Measurements from ENCODE around the gene AFDN.
"Not testable (repeated sequence)": the region's sequence is repeated elsewhere in the genome, so short reads cannot be mapped to it uniquely, and the experiment has no call there.

DNA sequence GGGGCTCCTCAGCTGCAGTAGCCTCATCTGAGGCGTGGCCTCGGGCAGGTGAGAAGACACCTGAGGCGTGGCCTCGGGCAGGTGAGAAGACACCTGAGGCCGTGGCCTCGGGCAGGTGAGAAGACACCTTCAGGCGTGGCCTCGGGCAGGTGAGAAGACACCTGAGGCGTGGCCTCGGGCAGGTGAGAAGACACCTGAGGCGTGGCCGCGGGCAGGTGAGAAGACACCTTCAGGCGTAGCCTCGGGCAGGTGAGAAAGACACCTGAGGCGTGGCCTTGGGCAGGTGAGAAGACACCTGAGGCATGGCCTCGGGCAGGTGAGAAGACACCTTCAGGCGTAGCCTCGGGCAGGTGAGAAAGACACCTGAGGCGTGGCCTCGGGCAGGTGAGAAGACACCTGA, 174.8 kb downstream of the AFDN start:
- TF ChIP-seq, protein P1, sequence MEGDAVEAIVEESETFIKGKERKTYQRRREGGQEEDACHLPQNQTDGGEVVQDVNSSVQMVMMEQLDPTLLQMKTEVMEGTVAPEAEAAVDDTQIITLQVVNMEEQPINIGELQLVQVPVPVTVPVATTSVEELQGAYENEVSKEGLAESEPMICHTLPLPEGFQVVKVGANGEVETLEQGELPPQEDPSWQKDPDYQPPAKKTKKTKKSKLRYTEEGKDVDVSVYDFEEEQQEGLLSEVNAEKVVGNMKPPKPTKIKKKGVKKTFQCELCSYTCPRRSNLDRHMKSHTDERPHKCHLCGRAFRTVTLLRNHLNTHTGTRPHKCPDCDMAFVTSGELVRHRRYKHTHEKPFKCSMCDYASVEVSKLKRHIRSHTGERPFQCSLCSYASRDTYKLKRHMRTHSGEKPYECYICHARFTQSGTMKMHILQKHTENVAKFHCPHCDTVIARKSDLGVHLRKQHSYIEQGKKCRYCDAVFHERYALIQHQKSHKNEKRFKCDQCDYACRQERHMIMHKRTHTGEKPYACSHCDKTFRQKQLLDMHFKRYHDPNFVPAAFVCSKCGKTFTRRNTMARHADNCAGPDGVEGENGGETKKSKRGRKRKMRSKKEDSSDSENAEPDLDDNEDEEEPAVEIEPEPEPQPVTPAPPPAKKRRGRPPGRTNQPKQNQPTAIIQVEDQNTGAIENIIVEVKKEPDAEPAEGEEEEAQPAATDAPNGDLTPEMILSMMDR (IDR thresholded peaks at IDR 0.05; ENCODE audit: borderline replicate concordance, extremely low read depth, low read length, poor library complexity, severe bottlenecking): not testable (repeated sequence)
- not testable (repeated sequence) for TF ChIP-seq EZH2 (IDR thresholded peaks at IDR 0.05; ENCODE audit: borderline replicate concordance, low read depth, low read length, severe bottlenecking)

All from DND-41 (cell line).